Suprapubic skin (tissue), 4 donors: ENCODE data around the gene ATP2A3. TPM values are rescaled to one million over a fixed set of nuclear protein-coding genes. Genes with fewer than 3 reads are reported as not detected.

Experiments
- DNase-seq, 2 donors: peaks; one replicate each; pipeline ENCODE4 v3.0.0-alpha.2; 2019; ENCODE audit warnings: low spot score in 2 of 2
- H3K27ac ChIP-seq: fragments of 200-600 bp; sonication (generic); one replicate; pipeline ENCODE4 v1.5.1; 2019
- H3K27me3 ChIP-seq: fragments of 200-600 bp; sonication (generic); one replicate; pipeline ENCODE4 v1.5.1; 2019
- H3K36me3 ChIP-seq: fragments of 200-600 bp; sonication (generic); one replicate; pipeline ENCODE4 v1.5.1; 2019
- H3K4me1 ChIP-seq: fragments of 200-600 bp; sonication (generic); one replicate; pipeline ENCODE4 v1.5.1; 2019
- H3K4me3 ChIP-seq: fragments of 200-600 bp; sonication (generic); one replicate; pipeline ENCODE4 v1.5.1; 2019; ENCODE audit warnings: mild to moderate bottlenecking
- H3K9me3 ChIP-seq: fragments of 200-600 bp; sonication (generic); one replicate; pipeline ENCODE4 v1.5.1; 2019
- EP300 ChIP-seq: sonication (generic); formaldehyde crosslinking; IDR thresholded peaks from one replicate; pipeline ENCODE4 v1.6.1; 2017; ENCODE audit warnings: antibody characterized with exemption
- POLR2A ChIP-seq, 2 donors: fragments of 450-650 bp; IDR thresholded peaks; one replicate each; pipeline ENCODE4 v1.6.1; 2017; ENCODE audit warnings: antibody characterized with exemption in 2 of 2, mild to moderate bottlenecking in 2 of 2, moderate library complexity in 2 of 2
- POLR2AphosphoS5 ChIP-seq, 3 donors: sonication (generic); formaldehyde crosslinking; IDR thresholded peaks; one replicate each; pipeline ENCODE4 v1.6.1; 2017; ENCODE audit warnings: antibody characterized with exemption in 3 of 3
- WGBS: methylation state at CpG from one replicate; pipeline ENCODE4 v1.1.5; 2018; 5-methylcytosine and 5-hydroxymethylcytosine counted together
- total RNA-seq, 4 donors: library from RNA; depleted of rRNA; stranded (reverse); fragments of >200 nt; gene quantifications; one replicate each; pipeline ENCODE4 v1.1.0, GENCODE V29; 2016
- TF ChIP-seq, protein P1 (sequence below), 2 donors: fragments of 200-600 bp in 1 of 2; fragments of 450-650 bp in 1 of 2; sonication (generic) in 1 of 2; IDR thresholded peaks; one replicate each; pipeline ENCODE4 v1.5.1; 2016 to 2019; ENCODE audit warnings: antibody characterized with exemption in 2 of 2, mild to moderate bottlenecking in 1 of 2, moderate library complexity in 1 of 2

The ATP2A3 gene
- total RNA-seq, 4 donors from 2014 or later: 22.4 to 61.7 (median 34.7) TPM

DNA sequence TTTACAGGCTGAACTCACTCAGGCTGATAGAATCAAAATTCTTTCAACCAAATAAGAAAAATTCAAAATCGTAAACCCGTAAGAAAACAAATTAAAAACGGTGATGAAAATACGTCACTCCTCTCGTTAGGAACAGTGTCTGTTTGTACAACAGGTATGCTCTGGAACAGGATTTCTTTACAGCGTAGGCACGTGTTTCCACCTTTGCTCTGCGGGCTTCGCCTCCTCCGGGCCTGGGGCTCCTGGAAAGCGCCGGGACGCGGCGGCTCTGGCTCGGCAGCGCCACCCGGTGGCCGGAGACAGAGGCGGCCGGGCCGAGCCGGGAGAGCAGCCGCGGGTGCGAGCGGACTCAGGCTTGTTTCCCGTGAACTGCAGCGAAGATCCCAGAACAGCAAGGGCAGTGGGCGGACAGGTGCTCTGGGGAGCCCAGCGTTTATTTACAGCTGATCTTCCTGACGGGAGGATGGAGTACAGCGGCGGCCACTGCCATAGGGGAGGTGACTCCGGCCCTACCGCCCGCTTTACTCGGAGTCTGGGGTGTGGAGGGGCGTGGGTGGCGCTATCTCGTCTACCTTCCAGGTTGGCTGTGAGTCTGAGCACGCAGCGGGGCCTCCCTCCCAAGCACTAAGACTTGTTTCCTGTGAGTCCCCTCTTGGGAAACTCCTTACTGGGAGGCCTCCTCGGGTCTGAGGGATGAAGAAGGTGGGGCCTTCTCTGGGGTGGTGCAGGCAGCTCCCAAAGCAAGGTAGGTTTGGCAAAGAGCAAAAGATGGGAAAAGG is 40.5 kb upstream of the ATP2A3 start:
- no peak for TF ChIP-seq POLR2A (IDR thresholded peaks at IDR 0.05)
- TF ChIP-seq, protein P1, sequence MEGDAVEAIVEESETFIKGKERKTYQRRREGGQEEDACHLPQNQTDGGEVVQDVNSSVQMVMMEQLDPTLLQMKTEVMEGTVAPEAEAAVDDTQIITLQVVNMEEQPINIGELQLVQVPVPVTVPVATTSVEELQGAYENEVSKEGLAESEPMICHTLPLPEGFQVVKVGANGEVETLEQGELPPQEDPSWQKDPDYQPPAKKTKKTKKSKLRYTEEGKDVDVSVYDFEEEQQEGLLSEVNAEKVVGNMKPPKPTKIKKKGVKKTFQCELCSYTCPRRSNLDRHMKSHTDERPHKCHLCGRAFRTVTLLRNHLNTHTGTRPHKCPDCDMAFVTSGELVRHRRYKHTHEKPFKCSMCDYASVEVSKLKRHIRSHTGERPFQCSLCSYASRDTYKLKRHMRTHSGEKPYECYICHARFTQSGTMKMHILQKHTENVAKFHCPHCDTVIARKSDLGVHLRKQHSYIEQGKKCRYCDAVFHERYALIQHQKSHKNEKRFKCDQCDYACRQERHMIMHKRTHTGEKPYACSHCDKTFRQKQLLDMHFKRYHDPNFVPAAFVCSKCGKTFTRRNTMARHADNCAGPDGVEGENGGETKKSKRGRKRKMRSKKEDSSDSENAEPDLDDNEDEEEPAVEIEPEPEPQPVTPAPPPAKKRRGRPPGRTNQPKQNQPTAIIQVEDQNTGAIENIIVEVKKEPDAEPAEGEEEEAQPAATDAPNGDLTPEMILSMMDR (IDR thresholded peaks at IDR 0.05): peak; percentile 69 to 95
- TF ChIP-seq EP300: no peak
- peak in 1 of 3 donors; percentile 56 for TF ChIP-seq POLR2AphosphoS5 (IDR thresholded peaks at IDR 0.05)
- DNase-seq: peak in 1 of 2 donors; percentile 83
- no peaks in the 10 kb centered on the region for H3K27me3 ChIP-seq
- H3K36me3 ChIP-seq: peaks cover 43% of the 10 kb centered on the region
- 14% methylated on average over 37 of the region's 44 CpGs for WGBS
- H3K27ac ChIP-seq: no peak overlapping the region
- no peaks in the 10 kb centered on the region for H3K9me3 ChIP-seq
- peaks cover 10% of the 10 kb centered on the region for H3K4me1 ChIP-seq
- H3K4me3 ChIP-seq: no peak overlapping the region

- H3K4me1 ChIP-seq: peaks cover 10% of the 10 kb centered on the region
- no peak overlapping the region for H3K27ac ChIP-seq
- TF ChIP-seq, protein P1 (IDR thresholded peaks at IDR 0.05): no peak
- H3K9me3 ChIP-seq: no peaks in the 10 kb centered on the region
- no peak overlapping the region for H3K4me3 ChIP-seq
- 73% methylated on average over 31 of the region's 46 CpGs for WGBS
- DNase-seq: peak in 1 of 2 donors; percentile 76
- peaks cover 34% of the 10 kb centered on the region for H3K36me3 ChIP-seq
- H3K27me3 ChIP-seq: peaks cover 3% of the 10 kb centered on the region
Measured at GRCh38 chr17:4003501-4004421, 39.5 kb upstream of the ATP2A3 start.

DNA sequence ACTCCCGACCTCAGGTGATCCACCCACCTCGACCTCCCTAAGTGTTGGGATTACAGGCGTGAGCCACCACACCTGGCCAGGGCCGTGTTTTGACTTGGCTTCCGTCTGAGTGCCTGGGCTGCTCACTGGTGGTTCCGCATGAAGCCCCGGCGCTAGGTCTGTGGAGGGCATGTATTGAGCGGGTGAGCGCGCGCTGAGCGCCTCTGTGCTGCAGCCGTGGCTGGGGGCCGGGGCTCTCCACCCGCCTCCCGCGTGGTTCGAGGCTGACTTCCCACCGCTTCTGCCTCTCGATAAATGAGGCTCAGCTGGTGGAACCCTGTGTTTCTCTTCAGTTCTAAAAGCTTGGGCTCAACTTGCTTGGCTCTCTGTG is 38.9 kb upstream of the ATP2A3 start:
- no peak overlapping the region for H3K27ac ChIP-seq
- H3K36me3 ChIP-seq: peaks cover 28% of the 10 kb centered on the region
- H3K9me3 ChIP-seq: no peaks in the 10 kb centered on the region
- WGBS: 75% methylated on average over 7 of the region's 21 CpGs
- H3K4me1 ChIP-seq: peaks cover 10% of the 10 kb centered on the region
- H3K4me3 ChIP-seq: no peak overlapping the region
- TF ChIP-seq EP300 (no peak), POLR2A (IDR thresholded peaks at IDR 0.05) (no peak), POLR2AphosphoS5 (IDR thresholded peaks at IDR 0.05) (no peak)
- TF ChIP-seq, protein P1 (IDR thresholded peaks at IDR 0.05): no peak
- peaks cover 3% of the 10 kb centered on the region for H3K27me3 ChIP-seq
- no peak for DNase-seq

DNA sequence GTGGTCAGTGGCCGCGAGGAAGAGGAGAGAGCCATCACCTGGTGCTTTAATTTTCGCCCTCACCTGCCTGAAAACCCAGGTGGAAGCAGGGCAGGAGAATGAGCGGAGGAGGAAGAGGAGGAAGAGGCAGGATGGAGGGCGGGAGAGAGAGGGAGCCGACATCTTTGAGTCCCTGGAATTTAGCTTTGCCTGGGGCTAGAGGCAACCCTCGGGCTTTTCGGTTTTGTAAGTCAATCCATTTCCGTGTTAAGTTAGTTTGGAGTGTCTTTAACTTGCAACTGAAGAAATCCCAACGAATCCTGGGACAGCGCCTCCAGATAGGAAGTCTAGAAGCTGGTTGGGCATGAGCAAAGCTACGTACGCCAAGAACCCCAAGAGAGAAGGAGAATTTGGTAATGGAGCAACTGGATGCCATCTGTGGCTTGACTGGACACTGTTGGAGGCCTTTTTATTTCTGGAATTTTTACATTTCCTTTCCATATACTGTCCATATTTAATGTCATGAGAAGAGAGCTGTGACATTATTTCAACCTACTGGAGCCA is 36.9 kb upstream of the ATP2A3 start:
- no peaks in the 10 kb centered on the region for H3K9me3 ChIP-seq
- 56% methylated on average over 13 of the region's 13 CpGs for WGBS

More for the DNA sequence above, 36.9 kb upstream of the ATP2A3 start:
- peaks cover 10% of the 10 kb centered on the region for H3K4me1 ChIP-seq
- no peak for TF ChIP-seq POLR2AphosphoS5 (IDR thresholded peaks at IDR 0.05)
- TF ChIP-seq, protein P1 (IDR thresholded peaks at IDR 0.05): no peak
- no peak for TF ChIP-seq EP300
- no peak for TF ChIP-seq POLR2A (IDR thresholded peaks at IDR 0.05)
- peaks cover 3% of the 10 kb centered on the region for H3K27me3 ChIP-seq
- H3K36me3 ChIP-seq: peaks cover 8% of the 10 kb centered on the region
- DNase-seq: no peak
- no peak overlapping the region for H3K27ac ChIP-seq
- H3K4me3 ChIP-seq: no peak overlapping the region
